Measurements from ENCODE around the gene PADI3.
"Not testable (repeated sequence)": the region's sequence is repeated elsewhere in the genome, so short reads cannot be mapped to it uniquely, and the experiment has no call there.

The PADI3 gene

GRCh38 chr1:17304151-17304825 is 55.4 kb downstream of the PADI3 start:
- DNase-seq (ENCODE audit: low read depth in 2 of 2): no peak

GRCh38 chr1:17304826-17305175 is 55.9 kb downstream of the PADI3 start:
- no peak for DNase-seq (ENCODE audit: low read depth in 2 of 2)

GRCh38 chr1:17305576-17306095 is 56.7 kb downstream of the PADI3 start:
- no peak for DNase-seq (ENCODE audit: low read depth in 2 of 2)

- DNase-seq (ENCODE audit: low read depth in 2 of 2): no peak
These were observed 57.5 kb downstream of the PADI3 start for GRCh38 chr1:17306407-17306806.

- no peak for DNase-seq (ENCODE audit: low read depth in 2 of 2)
These were observed 58.0 kb downstream of the PADI3 start for GRCh38 chr1:17306921-17307320.

- DNase-seq (ENCODE audit: low read depth in 2 of 2): no peak
These were observed 58.4 kb downstream of the PADI3 start for GRCh38 chr1:17307329-17307728.

- no peak for DNase-seq (ENCODE audit: low read depth in 2 of 2)
These were observed 59.0 kb downstream of the PADI3 start, which contains the start of gene PADI4 for GRCh38 chr1:17307946-17308345. TSS of gene PADI4 (plus strand) at chr1:17308197. CDS start at chr1:17308223, 26 bp downstream.

GRCh38 chr1:17308593-17308992 is 59.7 kb downstream of the PADI3 start:
- DNase-seq (ENCODE audit: low read depth in 2 of 2): no peak

- DNase-seq (ENCODE audit: low read depth in 2 of 2): no peak
These were observed 60.6 kb downstream of the PADI3 start for GRCh38 chr1:17309426-17310067.

- no peak for DNase-seq (ENCODE audit: low read depth in 2 of 2)
These were observed 61.3 kb downstream of the PADI3 start for GRCh38 chr1:17310068-17310640.

- no peak for DNase-seq (ENCODE audit: low read depth in 2 of 2)
These were observed 64.8 kb downstream of the PADI3 start for GRCh38 chr1:17313530-17314309.

GRCh38 chr1:17314491-17314971 is 65.6 kb downstream of the PADI3 start:
- DNase-seq (ENCODE audit: low read depth in 2 of 2): no peak

GRCh38 chr1:17315542-17316130 is 66.7 kb downstream of the PADI3 start:
- DNase-seq (ENCODE audit: low read depth in 2 of 2): no peak

- DNase-seq (ENCODE audit: low read depth in 2 of 2): no peak
These were observed 67.8 kb downstream of the PADI3 start for GRCh38 chr1:17316704-17317103.

- DNase-seq (ENCODE audit: low read depth in 2 of 2): no peak
These were observed 69.4 kb downstream of the PADI3 start for GRCh38 chr1:17318262-17318661.

GRCh38 chr1:17319561-17320350 is 70.9 kb downstream of the PADI3 start:
- no peak for DNase-seq (ENCODE audit: low read depth in 2 of 2)

GRCh38 chr1:17321857-17322390 is 73.0 kb downstream of the PADI3 start:
- not testable (repeated sequence) for DNase-seq (ENCODE audit: low read depth in 2 of 2)

GRCh38 chr1:17328855-17329254 is 80.0 kb downstream of the PADI3 start:
- no peak for DNase-seq (ENCODE audit: low read depth in 2 of 2)

- no peak for DNase-seq (ENCODE audit: low read depth in 2 of 2)
These were observed 80.7 kb downstream of the PADI3 start for GRCh38 chr1:17329610-17330009.

- DNase-seq (ENCODE audit: low read depth in 2 of 2): no peak
These were observed 82.0 kb downstream of the PADI3 start for GRCh38 chr1:17330856-17331255.

- no peak for DNase-seq (ENCODE audit: low read depth in 2 of 2)
These were observed 84.2 kb downstream of the PADI3 start for GRCh38 chr1:17333081-17333480.

All from activated CD8-positive, alpha-beta memory T cell treated with anti-CD3 and anti-CD28 coated beads for 4 hours (primary cell).